Measurements from ENCODE around the gene SLC14A1. TPM values are rescaled to one million over a fixed set of nuclear protein-coding genes. Genes with fewer than 3 reads are reported as not detected.
"Not testable (repeated sequence)": the region's sequence is repeated elsewhere in the genome, so short reads cannot be mapped to it uniquely, and the experiment has no call there.

Gene SLC14A1
- total and polyA plus RNA-seq, 9 donors = 0.75 to 2.2 (median 1.4) TPM

DNA sequence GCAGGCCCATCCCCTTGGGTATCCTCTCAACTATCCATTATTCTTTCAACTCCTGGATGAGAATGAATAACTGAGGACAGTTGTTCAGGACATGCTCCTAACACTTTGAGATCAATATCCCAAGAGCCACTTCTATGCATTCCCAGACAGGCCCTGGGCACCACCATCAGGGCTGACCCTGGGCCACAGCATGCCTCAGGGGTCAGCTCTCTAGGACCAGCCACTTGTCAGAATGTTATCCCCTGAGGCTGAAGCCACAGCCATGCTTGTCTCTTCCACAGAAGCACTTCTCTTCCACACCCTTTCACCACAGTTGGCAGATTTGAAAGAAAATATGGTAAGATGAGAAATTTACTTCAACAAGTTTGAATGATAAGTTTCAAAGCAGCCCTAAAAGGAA lies 28.7 kb downstream of the SLC14A1 start:
- peaks cover 2% of the 10 kb centered on the region for H3K4me1 ChIP-seq (ENCODE audit: control insufficient read depth, insufficient read depth, low read length)
- no peak overlapping the region for H3K4me3 ChIP-seq (ENCODE audit: low read length)
- no peaks in the 10 kb centered on the region for H3K9me3 ChIP-seq (replicated peaks; ENCODE audit: control insufficient read depth, low read depth, low read length)
- no peaks in the 10 kb centered on the region for H3K27me3 ChIP-seq (ENCODE audit: control insufficient read depth, insufficient read depth, low read length)
- no peaks in the 10 kb centered on the region for H3K36me3 ChIP-seq (ENCODE audit: control insufficient read depth, insufficient read depth, low read length)
- no peak for DNase-seq
- H3K27ac ChIP-seq (ENCODE audit: low read length) = no peak overlapping the region

DNA sequence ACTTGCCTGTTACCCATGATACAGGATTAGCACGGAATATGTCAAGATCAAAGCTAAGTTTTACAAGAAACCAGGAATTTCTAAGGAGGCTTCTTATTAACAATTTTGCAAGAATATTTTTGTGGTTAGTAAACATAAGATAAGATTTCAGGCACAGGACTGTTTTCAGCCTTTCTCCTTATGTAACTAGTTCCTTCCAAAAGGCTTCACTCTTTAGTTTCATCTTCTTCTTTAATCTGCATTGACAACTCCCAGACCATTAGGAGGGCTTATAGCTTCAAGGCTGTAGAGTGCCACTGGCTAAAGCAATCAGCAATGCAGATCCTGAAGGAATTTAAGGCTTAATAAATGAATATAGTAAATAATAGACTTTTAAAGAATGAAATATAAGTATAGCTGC lies 29.3 kb downstream of the SLC14A1 start:
- no peaks in the 10 kb centered on the region for H3K36me3 ChIP-seq (ENCODE audit: control insufficient read depth, insufficient read depth, low read length)
- peaks cover 2% of the 10 kb centered on the region for H3K4me1 ChIP-seq (ENCODE audit: control insufficient read depth, insufficient read depth, low read length)
- WGBS (ENCODE audit: insufficient coverage) = no CpG with 5 or more reads among the region's 1 CpG
- no peaks in the 10 kb centered on the region for H3K9me3 ChIP-seq (replicated peaks; ENCODE audit: control insufficient read depth, low read depth, low read length)
- no peaks in the 10 kb centered on the region for H3K27me3 ChIP-seq (ENCODE audit: control insufficient read depth, insufficient read depth, low read length)
- no peak for DNase-seq
- no peak overlapping the region for H3K4me3 ChIP-seq (ENCODE audit: low read length)
- H3K27ac ChIP-seq (ENCODE audit: low read length) = no peak overlapping the region

DNA sequence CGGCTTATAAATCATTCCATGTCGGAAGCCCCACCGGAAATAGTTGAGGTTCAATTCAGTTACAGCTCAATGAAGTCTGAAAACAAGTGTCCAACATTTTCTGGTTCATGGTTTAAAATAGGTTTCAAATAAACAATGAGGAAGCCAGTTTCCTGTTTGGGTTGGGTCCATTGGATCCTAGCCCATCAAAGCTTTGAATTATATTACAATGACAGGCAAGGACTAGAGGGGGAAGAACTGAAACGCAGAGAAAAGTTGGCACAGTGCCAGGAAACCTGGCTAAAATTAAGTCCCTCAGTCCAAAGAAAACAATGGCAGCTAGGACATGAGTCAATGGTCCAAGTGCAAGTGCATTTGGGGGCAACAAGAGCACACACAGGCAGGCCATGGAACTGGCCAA lies 32.0 kb downstream of the SLC14A1 start:
- Histone ChIP-seq H3K36me3 (ENCODE audit: control insufficient read depth, insufficient read depth, low read length) (no peaks in the 10 kb centered on the region), H3K9me3 (replicated peaks; ENCODE audit: control insufficient read depth, low read depth, low read length) (no peaks in the 10 kb centered on the region), H3K4me3 (ENCODE audit: low read length) (no peak overlapping the region), H3K27ac (ENCODE audit: low read length) (no peak overlapping the region), H3K27me3 (ENCODE audit: control insufficient read depth, insufficient read depth, low read length) (no peaks in the 10 kb centered on the region), H3K4me1 (ENCODE audit: control insufficient read depth, insufficient read depth, low read length) (no peaks in the 10 kb centered on the region)
- 23% methylated on average over 3 of the region's 4 CpGs for WGBS (ENCODE audit: insufficient coverage)
- peak; percentile 72 for DNase-seq

GRCh38 chr18:45757005-45757404 lies 33.0 kb downstream of the SLC14A1 start:
- Histone ChIP-seq H3K36me3 (ENCODE audit: control insufficient read depth, insufficient read depth, low read length) (no peaks in the 10 kb centered on the region), H3K27ac (ENCODE audit: low read length) (no peak overlapping the region), H3K4me3 (ENCODE audit: low read length) (no peak overlapping the region), H3K9me3 (replicated peaks; ENCODE audit: control insufficient read depth, low read depth, low read length) (no peaks in the 10 kb centered on the region), H3K27me3 (ENCODE audit: control insufficient read depth, insufficient read depth, low read length) (no peaks in the 10 kb centered on the region), H3K4me1 (ENCODE audit: control insufficient read depth, insufficient read depth, low read length) (no peaks in the 10 kb centered on the region)
- WGBS (ENCODE audit: insufficient coverage) = 100% methylated on average over 1 of the region's 5 CpGs
- DNase-seq = no peak

DNA sequence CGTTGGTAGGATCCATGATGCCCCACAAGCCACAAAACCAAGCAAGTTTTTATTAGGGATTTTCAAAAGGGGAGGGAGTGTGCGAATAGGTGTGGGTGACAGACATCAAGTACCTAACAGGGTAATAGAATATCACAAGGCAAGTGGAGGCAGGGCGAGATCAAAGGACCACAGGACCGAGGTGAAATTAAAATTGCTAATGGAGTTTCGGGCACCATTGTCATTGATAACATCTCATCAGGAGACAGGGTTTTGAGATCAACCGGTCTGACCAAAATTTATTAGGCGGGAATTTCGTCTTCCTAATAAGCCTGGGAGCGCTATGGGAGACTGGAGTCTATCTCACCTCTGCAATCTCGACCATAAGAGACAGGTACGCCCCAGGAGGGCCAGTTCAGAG lies 33.7 kb downstream of the SLC14A1 start:
- not testable (repeated sequence) for H3K36me3 ChIP-seq (ENCODE audit: control insufficient read depth, insufficient read depth, low read length)

DNA sequence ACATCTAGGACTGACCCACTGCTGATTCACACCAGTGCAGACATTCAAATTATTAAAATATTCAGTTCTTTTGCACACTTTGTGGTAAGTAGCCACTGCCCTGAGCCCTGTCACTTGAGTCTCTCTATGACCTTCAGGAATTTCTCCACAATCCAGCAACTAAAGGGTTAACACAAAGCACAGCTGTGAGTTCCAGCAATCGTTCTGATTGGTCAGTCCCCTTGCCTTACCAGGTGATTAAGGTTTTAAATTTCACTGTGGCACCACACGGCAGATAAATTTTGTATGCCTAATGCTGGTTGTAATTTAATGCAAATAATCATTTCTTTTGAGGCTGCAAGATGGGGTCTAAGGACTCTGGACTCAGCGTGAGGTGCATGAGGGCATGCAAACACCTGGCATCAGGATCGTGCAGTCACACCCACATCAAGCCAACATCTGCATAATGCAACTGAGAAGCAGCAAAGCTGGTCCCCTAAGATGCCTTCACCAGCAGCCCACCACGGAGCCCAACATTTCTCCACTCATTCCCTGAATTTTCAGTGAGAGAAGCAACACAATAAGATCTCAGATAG lies 36.6 kb downstream of the SLC14A1 start:
- 0% methylated on average over 2 of the region's 5 CpGs for WGBS (ENCODE audit: insufficient coverage)
- no peaks in the 10 kb centered on the region for H3K4me1 ChIP-seq (ENCODE audit: control insufficient read depth, insufficient read depth, low read length)
- DNase-seq = no peak
- H3K27me3 ChIP-seq (ENCODE audit: control insufficient read depth, insufficient read depth, low read length) = no peaks in the 10 kb centered on the region
- H3K27ac ChIP-seq (ENCODE audit: low read length) = no peak overlapping the region
- no peaks in the 10 kb centered on the region for H3K9me3 ChIP-seq (replicated peaks; ENCODE audit: control insufficient read depth, low read depth, low read length)
- no peak overlapping the region for H3K4me3 ChIP-seq (ENCODE audit: low read length)
- H3K36me3 ChIP-seq (ENCODE audit: control insufficient read depth, insufficient read depth, low read length) = no peaks in the 10 kb centered on the region

More for the DNA sequence above, 33.7 kb downstream of the SLC14A1 start:
- H3K27me3 ChIP-seq (ENCODE audit: control insufficient read depth, insufficient read depth, low read length); H3K9me3 ChIP-seq (replicated peaks; ENCODE audit: control insufficient read depth, low read depth, low read length); H3K4me1 ChIP-seq (ENCODE audit: control insufficient read depth, insufficient read depth, low read length); DNase-seq; H3K27ac ChIP-seq (ENCODE audit: low read length); H3K4me3 ChIP-seq (ENCODE audit: low read length): not testable (repeated sequence)
- WGBS (ENCODE audit: insufficient coverage) = 51% methylated on average over 3 of the region's 11 CpGs

DNA sequence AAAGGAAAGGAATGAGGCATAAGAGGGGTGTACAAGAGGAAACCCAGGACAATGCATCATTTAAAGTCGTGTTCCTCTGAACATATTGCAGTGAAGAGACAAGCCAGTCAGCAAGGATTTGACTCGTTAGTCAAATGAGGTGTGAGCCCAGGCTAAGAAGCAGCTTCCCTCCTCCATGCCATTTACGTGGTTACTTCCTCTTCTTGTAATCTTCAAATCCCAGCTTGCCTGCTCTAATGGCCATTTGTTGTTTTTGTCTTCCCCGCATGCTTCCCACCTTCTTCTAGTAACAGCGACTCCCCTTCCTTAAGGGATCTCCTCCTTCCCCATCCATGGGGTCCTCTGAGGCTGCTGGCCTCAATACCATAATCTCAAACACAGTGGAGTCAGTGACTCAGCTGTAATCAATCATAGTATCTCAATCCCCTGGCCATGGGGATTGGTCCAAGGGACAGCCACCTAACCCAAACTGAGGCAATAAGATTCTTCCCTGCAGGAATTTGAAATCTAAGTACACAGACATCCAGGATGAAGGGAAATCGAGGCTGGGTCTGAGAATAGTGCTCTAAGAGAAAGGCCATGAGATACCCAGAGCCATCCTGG lies 37.6 kb downstream of the SLC14A1 start:
- Histone ChIP-seq H3K36me3 (ENCODE audit: control insufficient read depth, insufficient read depth, low read length) (no peaks in the 10 kb centered on the region), H3K4me1 (ENCODE audit: control insufficient read depth, insufficient read depth, low read length) (no peaks in the 10 kb centered on the region), H3K27ac (ENCODE audit: low read length) (no peak overlapping the region), H3K27me3 (ENCODE audit: control insufficient read depth, insufficient read depth, low read length) (no peaks in the 10 kb centered on the region), H3K4me3 (ENCODE audit: low read length) (no peak overlapping the region), H3K9me3 (replicated peaks; ENCODE audit: control insufficient read depth, low read depth, low read length) (no peaks in the 10 kb centered on the region)
- no peak for DNase-seq
- 42% methylated on average over 5 of the region's 6 CpGs for WGBS (ENCODE audit: insufficient coverage)

DNA sequence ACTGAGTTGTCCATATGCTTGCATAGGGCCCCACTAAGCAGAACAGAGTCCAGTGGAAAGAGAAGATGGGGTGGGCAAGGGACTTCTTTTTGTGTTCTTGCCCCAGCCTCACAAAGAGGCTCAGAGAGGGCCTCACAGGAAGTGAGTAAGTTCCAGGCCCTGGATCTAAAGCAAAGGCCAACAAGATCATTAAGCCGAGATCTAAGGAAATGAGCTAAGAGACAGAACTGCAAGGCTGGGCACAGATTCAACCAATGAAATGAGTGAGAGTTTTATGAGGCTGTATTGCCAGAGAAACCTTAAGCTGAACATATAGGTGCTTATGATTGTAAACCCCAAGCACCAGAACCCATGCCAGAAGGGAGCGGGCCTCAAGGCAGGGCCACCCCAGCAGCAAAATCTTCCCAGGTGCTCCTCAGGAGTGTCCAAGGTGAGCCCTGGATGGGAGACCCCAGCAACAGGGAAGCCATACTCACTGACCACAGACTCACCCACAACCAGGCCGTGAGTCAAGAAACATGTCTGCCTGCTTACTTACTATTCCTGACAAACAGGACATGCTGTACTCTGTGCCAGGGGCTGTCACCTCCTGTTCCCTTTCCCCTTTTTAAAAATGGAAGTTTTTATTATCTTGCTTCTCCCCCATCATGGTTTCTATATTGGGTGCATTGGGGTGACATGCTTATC lies 40.2 kb downstream of the SLC14A1 start:
- no peak overlapping the region for H3K4me3 ChIP-seq (ENCODE audit: low read length)
- WGBS (ENCODE audit: insufficient coverage) = 36% methylated on average over 2 of the region's 3 CpGs

DNA sequence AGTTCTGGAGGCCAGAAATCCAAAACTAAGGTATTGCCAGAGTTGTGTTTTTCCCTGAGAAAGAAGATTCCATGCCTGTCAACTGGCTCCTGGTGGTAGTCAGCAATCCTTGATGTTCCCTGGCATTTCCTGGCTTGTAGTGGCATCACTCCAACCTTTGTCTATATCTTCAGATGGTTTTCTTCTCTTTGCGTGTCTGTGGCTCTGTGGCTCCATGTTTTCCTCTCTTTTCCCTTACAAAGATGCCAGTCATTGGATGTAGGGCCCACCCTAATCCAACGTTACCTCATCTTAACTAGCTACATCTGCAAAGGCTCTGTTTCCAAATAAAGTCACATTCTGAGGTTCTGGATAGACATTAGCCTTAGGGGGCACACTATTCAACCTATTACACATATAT lies 41.8 kb downstream of the SLC14A1 start:
- DNase-seq = no peak
- H3K27ac ChIP-seq (ENCODE audit: low read length) = no peak overlapping the region
- H3K4me3 ChIP-seq (ENCODE audit: low read length) = no peak overlapping the region
- peaks cover 6% of the 10 kb centered on the region for H3K27me3 ChIP-seq (ENCODE audit: control insufficient read depth, insufficient read depth, low read length)
- H3K36me3 ChIP-seq (ENCODE audit: control insufficient read depth, insufficient read depth, low read length) = no peaks in the 10 kb centered on the region
- H3K4me1 ChIP-seq (ENCODE audit: control insufficient read depth, insufficient read depth, low read length) = no peaks in the 10 kb centered on the region
- WGBS (ENCODE audit: insufficient coverage) = 44% methylated on average over 2 of the region's 2 CpGs
- H3K9me3 ChIP-seq (replicated peaks; ENCODE audit: control insufficient read depth, low read depth, low read length) = no peaks in the 10 kb centered on the region

More for the DNA sequence above, 40.2 kb downstream of the SLC14A1 start:
- Histone ChIP-seq H3K27me3 (ENCODE audit: control insufficient read depth, insufficient read depth, low read length) (peaks cover 4% of the 10 kb centered on the region), H3K9me3 (replicated peaks; ENCODE audit: control insufficient read depth, low read depth, low read length) (no peaks in the 10 kb centered on the region), H3K4me1 (ENCODE audit: control insufficient read depth, insufficient read depth, low read length) (no peaks in the 10 kb centered on the region), H3K36me3 (ENCODE audit: control insufficient read depth, insufficient read depth, low read length) (no peaks in the 10 kb centered on the region), H3K27ac (ENCODE audit: low read length) (no peak overlapping the region)
- DNase-seq = no peak

DNA sequence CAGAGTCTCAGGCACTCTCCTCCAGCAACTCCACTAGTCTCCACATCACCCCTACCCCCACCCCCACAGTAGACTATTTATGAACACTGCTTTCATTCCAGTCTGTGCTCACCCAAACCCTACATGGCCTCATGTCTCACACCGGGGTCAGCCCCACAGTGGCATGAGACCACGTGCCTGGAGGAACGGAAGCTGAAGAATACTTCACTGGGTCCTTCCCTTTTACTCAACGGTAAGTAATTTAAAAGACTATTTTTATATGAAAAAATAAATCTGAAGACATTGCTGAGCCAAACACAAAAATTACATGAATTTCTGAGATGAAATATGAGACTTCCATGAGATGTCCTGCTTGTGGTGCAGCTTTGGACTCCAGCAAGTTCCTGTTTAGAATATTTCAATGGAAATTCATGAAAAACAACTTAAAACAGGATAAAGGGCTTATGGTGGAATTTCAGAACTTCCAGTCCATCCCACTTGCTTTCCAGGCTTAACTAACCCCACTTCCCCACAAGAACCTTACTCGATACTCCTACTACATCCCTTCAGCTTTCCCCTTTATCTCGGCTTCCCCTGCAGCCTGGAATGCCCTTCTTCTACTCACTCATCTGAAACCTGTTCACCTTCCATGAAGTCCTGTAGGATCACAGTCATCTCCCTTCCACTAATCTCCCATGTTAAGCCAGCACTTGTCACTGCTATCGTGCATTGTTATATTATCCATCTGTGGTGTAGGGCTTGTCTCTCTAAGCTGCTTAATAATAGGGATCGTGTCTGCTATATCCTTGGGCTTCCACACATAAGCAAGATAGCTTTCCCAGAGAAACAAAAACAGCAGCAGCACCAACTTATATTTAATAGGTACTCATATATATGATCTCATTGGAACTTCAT lies 47.9 kb downstream of the SLC14A1 start:
- H3K4me1 ChIP-seq (ENCODE audit: control insufficient read depth, insufficient read depth, low read length) = peaks cover 4% of the 10 kb centered on the region
- no peak for DNase-seq
- H3K36me3 ChIP-seq (ENCODE audit: control insufficient read depth, insufficient read depth, low read length) = no peaks in the 10 kb centered on the region
- H3K4me3 ChIP-seq (ENCODE audit: low read length) = no peak overlapping the region
- 81% methylated on average over 2 of the region's 8 CpGs for WGBS (ENCODE audit: insufficient coverage)
- peaks cover 11% of the 10 kb centered on the region for H3K27me3 ChIP-seq (ENCODE audit: control insufficient read depth, insufficient read depth, low read length)
- no peak overlapping the region for H3K27ac ChIP-seq (ENCODE audit: low read length)
- H3K9me3 ChIP-seq (replicated peaks; ENCODE audit: control insufficient read depth, low read depth, low read length) = no peaks in the 10 kb centered on the region
